Measurements from ENCODE around the gene AGPAT3.
A peak's percentile ranks its signal among the peaks of the same experiment; 100 is the strongest.

Gene AGPAT3

DNA sequence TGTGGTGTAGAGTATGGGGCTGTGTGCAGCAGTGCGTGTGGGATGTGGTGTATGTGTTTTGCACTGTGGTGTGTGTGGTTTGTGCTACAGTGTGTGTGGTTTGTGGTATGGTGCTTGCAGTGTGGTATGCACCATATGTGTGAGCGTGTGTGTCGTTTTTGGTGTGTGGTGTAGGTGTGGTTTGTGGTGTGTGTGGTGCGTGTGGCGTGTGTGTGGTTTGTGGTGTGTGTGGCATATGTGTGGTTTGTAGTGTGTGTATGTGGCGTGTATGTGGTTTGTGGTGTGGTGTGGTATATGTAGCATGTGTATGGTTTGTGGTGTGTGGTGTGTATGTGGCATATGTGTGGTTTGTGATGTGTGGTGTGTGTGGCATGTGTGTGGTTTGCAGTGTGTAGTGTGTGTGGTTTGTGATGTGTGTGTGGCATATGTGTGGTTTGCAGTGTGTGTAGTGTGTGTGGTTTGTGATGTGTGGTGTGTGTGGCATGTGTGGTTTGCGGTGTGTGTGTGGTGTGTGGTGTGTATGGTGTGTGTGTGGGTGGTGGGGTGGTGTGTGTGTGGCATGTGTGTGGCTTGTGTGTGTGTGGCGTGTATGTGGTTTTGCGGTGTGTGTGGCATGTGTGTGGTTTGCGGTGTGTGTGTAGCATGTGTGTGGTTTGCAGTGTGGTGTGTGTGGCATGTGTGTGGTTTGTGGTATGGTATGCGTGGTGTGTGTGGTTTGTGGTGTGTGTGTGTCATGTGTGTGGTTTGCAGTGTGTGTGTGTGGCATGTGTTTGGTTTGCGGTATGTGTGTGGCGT, 93.5 kb downstream of the AGPAT3 start:
- peak; percentile 10 to 31 for DNase-seq

DNA sequence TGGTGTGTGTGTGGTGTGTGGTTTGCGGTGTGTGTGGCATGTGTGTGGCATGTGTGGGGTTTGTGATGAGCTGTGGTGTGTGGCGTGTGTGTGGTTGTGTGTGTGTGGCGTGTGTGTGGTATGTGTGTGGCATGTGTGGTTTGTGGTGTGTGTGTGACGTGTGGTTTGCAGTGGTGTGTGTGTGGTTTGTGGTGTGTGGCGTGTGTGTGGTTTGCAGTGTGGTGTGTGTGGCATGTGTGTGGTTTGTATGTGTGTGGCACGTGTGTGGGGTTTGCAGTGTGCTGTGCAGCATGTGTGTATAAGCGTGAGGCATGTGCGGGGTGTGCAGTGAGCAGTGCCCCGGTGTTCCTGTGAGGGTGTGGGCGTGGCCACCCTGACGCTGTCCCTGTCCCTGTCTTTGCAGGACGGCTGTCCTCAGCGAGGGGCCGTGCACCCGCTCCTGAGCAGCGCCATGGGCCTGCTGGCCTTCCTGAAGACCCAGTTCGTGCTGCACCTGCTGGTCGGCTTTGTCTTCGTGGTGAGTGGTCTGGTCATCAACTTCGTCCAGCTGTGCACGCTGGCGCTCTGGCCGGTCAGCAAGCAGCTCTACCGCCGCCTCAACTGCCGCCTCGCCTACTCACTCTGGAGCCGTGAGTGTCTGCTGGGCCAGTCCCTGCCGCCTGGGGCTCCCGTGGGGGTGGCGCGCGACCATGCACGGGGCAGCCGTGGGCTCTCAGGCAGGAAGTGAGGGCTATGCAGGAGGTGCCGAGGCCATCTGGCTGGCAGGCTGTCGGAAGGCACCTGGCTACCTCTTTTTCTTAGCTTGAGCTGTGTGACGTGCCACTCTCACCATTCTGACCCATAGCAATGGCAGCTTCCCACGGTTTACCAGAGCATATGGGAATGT, 94.5 kb downstream of the AGPAT3 start:
- no peak for DNase-seq

DNA sequence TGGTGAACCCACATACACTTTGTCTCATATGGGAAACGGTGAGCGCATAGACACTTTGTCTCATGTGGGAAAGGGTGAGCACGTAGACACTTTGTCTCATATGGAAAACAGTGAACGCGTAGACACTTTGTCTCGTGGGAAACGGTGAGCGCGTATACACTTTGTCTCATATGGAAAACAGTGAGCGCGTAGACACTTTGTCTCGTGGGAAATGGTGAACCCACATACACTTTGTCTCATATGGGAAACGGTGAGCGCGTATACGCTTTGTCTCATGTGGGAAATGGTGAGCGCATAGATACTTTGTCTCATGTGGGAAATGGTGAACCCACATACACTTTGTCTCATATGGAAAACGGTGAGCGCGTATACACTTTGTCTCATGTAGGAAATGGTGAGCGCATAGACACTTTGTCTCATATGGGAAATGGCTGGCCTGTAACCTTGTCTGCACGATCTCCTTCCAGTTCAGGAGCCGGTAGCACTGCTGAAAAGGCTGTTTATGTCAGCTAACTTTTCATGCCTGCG, 96.4 kb downstream of the AGPAT3 start:
- DNase-seq, result no peak

DNA sequence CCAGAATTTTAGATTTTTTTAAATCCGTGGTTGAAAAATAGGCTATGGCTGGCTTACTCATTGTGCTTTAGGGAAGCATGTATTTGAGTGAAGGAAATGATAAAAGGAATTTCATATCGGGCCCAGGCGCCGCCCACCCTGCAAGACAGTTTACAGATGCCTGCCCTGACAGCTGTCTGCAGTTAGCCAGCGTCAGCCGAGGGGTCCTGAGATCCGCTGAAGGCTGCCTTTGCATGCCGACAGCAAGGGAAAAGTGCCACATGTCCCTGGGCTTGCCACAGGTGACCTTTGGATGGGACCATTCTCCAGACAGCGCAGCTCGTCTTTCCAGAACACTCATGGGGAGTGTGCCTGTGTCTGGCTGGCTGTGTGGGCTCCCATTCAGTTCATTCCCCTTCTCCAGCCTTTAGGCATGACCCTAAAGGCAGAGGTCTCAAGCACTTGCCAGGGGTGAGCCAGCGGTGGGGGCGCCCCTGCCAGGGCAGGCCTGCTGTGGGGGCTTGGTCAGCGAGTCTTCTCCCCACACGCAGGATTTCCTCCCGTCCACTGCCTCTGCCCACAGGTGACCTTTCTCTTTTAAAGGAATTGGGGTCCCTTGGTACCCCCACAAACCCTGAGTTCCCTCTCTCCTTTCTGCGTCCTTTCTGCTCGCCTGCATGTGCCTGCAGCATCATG, 101.0 kb downstream of the AGPAT3 start:
- no peak for DNase-seq

DNA sequence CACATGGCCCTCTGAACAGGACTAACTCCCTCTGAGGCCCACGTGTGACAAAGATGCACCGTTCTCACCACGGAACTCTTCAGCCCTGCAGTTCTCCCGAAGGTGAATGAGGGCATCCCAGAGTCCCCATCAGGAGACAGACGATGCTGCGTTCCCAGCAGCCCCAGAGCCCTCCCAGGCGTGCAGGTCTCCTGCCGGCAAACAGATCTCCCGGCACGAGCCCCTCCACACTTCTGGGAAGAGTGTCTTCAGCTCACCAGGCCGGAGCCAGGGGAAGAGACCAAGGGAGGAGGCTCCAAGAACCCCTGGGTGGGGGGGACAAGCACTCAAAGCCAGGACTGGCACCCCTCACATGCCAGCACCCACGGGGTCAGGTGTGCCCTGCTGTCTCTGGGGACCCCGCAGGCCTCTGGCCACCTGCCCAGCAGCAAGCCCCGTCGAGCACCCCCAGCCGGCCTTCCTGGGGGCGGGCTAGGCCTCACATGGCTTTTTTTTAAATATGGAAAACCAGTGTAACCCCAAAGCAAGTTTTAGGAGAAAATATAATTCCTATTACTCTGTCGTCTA, 102.0 kb downstream of the AGPAT3 start:
- no peak for DNase-seq

DNA sequence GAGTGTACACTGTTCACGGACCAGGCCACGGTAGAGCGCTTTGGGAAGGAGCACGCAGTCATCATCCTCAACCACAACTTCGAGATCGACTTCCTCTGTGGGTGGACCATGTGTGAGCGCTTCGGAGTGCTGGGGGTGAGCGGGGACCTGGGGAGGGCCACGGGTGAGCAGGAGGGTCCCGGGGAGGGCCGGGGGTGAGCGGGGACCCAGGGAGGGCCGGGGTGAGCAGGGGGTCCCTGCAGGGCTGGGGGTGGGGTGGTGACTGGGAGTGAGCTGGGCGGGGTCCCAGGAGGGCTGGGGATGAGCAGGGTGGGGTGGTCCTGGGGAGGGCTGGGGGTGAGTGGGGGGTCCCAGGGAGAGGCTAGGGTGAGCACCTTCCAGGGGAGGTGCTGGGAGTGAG, 103.0 kb downstream of the AGPAT3 start:
- no peak for DNase-seq

DNA sequence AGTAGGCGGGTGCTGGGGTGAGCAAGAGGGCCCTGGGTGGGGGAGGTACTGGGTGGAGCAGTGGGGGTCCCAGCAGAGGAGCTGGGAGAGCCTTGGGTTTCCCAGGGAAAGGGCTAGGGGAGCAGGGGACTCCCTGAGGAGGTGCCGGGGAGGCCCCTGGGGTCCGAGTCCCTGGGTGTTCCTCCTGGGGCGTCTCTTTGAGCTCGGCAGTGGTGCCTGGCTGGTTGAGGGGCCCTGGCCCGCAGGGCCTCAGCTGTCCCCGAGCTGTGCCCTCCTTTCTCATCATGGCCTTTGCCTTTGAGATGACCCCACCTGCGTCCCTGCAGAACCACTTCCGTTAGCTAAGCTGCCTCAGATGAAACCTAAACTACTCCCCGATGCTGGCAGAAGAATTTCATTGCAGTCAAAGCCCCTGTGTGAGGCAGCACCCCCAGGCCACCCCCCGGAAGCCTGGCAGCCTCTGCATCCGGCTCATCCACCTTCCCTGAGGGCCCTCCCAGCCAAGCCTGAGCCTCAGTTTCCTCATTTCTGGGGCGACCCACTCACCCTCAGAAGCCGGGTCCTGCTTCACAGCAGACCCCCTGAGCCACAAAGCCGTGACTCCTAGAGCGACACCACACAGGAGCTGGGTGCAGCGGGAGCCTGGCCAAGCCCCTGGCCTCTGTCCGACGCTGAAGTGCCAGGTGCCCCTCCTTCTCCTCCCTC, 103.5 kb downstream of the AGPAT3 start:
- no peak for DNase-seq

DNA sequence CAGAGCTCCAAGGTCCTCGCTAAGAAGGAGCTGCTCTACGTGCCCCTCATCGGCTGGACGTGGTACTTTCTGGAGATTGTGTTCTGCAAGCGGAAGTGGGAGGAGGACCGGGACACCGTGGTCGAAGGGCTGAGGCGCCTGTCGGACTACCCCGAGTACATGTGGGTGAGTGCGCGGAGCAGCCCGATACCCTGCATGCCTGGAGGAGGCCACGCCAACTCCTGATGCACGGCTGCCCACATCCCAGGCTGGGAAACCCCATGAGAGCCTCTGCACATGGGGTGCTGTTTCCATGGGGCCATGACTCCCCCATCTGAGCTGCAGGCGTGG, 104.1 kb downstream of the AGPAT3 start:
- no peak for DNase-seq

DNA sequence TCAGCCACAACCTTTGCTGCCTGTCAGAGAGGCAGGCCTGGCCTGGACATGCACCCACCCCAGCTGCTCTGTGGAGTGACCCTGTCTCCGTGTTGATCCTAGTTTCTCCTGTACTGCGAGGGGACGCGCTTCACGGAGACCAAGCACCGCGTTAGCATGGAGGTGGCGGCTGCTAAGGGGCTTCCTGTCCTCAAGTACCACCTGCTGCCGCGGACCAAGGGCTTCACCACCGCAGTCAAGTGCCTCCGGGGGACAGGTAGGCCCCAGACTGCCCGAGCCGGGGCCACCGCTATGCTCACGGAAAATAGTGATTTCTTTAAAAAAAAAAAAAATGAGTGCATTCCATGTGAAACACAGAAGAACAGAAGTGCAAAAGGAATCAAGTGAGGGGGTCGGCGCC, 105.5 kb downstream of the AGPAT3 start:
- no peak for DNase-seq

DNA sequence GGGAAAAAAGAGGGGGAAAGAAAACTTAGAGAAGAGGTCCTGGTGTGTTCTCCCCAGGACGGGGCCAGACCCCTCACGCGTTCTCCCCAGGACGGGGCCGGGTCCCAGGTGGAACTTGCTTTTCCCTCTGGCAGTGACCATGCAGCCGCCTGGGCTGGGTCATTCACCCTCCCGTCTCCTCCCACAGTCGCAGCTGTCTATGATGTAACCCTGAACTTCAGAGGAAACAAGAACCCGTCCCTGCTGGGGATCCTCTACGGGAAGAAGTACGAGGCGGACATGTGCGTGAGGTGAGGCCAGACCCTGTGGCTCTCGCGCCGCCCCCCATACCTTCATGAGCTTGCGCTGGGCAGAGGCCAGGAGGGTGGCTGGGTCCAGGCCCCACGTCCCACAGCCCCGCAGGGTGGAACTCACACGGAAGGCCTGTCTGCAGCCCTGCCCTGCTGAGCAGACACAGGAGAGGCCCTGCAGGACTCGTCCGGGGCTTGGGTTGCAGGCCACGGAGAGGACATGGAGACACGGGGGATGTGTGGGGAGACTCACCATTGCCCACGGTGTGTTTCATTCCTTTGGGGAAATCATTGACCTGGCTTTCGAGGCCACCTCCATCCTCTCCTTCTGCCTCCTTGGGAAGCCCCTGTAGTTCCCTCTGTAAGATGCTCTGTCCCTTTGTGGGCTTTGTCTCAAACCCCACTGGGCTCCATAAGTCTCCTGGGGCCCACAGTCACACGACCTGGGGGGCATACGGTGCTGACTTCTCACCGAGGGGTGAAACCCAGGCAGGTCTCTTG, 106.4 kb downstream of the AGPAT3 start:
- DNase-seq, result no peak

DNA sequence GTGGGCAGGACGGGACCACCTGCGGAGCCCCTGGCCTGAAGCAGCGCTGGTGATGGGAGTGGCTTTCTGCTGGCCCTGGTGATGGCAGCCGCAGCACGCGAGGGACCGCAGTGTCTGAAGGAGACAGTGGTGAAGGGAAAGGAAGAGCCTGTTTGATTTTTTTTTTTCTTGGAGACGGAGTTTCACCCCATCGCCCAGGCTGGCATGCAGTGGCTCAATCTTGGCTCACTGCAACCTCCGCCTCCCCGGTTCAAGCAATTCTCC, 106.9 kb downstream of the AGPAT3 start:
- no peak for DNase-seq

DNA sequence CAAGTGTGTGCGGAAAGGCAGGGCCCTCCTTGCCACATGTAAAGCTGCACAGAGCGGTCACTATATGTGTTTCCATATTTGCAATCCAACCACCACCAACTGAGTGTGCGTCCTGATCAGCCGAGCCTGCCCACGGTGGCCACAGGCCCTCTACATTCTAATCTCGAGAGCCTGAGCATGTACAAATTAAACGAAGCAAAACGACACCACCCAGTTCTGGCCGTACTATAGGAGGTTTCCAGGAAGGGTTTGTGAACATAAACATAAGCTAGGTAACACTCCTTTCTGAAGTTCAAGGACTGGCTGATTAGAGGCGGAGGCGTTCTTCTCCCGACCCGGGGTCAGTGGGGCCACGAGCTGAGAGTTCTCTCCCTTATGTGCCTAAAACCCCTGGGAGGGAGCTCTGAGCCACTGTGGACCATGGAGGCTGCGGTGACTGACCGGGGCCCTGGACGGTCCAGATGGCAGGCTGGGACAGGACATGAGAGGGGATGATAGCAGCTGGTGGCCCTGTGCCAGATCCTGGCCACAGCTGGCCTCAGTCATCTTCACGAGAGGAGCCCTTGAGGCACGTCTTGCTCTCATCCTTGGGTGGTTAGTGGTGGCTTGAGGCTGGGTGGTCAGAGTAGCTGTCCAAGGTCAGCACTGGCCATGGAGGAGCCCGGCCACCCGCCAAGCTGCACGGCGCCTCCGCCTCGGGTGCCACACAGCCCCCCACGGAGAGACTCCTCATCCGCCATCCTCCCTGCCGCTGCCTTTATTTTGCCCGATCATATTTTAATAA, 108.0 kb downstream of the AGPAT3 start:
- no peak for DNase-seq

DNA sequence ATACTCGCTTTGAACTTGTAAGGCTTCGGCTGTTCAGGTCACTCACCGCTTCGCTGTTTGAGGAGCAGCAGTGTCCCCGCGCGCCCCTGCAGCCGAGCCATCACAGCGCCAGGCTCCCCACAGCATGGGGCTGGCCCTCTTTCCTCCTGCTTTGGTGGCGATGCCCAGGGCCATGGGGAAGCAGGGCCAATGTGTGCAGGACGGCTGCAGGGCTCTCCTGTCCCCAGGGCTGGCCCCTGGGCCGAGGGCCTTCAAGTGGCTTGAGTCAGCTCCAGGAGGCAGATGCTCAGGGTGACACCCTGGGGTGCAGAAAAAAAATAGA, 108.6 kb downstream of the AGPAT3 start:
- DNase-seq, result no peak

DNA sequence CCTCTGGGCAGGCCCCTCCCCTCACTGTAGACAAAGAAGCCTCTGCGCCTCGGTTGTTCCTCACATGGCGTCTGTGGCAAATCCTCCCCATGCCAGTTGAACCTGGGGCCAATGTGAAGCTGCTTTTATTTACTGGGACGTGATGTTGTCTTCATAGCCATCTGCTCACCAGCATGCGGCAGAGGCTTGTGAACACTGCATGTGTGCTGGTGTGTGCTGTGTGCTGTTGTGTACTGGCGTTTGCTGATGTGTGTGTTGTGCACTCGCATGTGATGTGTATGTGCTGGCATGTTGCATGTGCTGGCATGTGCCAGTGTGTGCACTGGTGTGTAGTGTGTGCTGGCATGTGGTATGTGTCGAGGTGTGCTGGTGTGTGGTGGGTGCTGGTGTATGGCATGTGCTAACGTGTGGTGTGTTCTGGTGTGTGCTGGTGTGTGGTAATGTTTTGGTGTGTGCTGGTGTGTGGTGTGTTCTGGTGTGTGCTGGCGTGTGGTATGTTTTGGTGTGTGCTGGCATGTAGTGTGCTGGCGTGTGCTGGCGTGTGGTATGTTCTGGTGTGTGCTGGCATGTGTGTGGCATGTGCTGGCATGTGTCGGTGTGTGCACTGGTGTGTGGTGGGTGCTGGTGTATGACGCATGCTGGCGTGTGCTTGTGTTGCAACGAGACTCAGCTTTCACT, 109.9 kb downstream of the AGPAT3 start:
- DNase-seq, result no peak

DNA sequence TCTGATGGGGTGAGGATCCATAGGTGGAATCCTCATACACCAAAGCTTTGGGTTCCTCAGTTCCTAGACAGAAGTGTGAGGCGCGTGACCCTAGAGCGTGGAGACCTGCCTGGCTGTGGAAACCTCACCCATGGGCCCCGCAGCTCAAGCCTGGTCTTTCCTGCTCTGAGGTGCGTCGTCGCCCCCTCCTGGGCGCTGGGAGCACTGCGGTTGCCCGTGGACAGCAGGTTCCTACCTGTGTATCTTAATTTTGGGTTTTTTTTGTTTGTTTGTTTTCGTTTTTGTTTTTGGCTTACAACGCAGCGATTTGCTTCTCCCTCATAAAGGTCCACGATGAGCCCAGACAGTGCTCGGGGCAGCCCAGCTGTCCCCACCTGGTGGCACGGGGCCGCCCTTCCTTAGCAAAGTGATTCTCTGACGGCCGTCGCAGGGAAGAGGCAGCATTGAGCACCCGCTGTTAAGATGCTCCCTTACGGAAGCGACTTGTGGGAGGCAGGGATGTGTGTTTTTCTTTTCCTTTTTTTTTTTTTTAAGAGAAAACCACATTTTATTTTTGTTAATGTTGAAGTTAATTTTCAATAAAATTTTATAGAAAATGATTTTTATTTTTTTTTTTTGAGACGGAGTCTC, 110.6 kb downstream of the AGPAT3 start:
- DNase-seq, result peak; percentile 80 to 81

DNA sequence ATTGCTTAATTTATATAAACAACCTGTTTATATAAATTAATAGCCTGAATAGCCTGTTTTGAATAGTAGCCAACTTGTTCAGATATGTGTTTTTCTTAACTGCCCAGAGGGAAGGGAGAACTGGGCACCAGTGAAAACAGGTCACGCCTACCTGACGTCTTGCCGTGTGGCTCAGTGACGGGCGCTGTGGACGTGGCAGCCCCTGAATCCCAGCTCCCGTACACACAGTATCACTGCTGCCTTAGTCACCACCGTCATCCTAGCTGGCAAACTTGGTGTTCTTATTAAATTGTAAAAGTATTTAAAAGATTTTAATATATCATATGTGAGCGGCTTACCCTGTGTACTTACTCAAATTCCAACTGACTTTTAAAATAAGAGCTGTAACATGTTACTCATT, 111.6 kb downstream of the AGPAT3 start:
- no peak for DNase-seq

DNA sequence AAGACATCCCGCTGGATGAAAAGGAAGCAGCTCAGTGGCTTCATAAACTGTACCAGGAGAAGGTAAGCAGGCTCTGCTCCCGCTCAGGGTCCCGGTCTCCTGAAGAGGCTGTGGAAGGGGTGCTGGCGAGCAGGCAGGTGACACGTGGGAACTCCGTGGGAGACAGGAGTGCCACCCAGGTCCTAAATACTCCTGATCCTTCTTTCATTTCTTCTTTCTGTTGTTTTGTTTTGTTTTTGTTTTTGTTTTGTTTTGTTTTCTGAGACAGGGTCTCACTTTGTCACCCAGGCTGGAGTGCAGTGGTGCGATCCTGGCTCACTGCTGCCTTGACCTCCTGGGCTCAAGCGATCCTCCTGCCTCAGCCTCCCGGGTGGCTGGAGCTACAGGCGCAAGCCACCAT, 113.0 kb downstream of the AGPAT3 start:
- no peak for DNase-seq

DNA sequence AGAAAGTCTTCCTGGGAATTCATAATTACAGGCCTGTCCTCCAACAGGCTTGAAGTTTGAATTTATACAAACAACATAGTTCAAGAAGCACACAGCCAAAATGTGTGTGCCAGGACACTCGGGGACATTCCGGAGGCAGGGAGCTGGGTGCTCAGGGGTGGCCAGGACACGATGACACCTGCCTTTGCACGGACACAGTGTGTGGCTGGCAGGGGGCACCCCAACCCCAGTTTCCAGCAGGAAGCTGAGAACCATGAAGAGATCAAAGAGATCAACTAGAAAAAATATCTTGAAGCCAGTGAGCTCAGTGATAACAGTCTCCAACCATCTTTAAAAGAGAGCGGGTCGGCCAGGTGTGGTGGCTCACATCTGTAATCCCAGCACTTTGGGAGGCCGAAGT, 114.6 kb downstream of the AGPAT3 start:
- no peak for DNase-seq

DNA sequence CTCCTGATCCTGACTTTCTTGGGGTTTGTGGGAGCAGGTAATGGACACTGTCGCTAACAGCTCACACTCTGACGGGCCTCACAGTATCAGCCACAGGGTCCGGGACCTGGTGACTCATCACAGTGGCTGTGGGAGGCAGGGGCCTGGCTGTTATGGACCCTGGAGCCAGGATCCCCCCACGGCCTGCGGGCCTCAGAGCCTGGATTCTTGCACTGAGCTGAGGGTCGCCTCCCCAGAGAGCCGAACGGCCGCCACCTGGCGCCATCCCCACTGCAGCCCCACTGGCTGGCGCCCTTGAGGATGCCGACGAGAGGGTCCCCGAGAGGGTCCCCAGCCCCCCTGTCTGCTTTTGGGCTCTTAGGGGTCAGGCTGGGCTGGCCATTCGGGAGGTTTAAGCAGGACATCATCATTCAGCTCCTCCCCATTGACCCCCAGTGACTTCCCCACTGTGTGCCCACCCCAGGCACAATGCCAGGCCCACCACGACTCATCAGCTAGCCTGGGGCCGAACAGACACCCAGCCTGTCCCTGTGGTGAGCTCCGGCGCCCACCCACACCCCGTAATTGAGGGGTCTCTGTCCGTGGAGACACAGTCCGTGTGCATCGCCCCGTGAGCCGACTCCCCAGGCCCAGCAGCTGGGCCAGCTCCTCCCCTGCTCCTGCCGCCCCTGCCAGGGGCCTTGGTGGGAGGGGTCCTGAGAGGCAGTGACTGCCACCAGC, 116.3 kb downstream of the AGPAT3 start:
- no peak for DNase-seq

DNA sequence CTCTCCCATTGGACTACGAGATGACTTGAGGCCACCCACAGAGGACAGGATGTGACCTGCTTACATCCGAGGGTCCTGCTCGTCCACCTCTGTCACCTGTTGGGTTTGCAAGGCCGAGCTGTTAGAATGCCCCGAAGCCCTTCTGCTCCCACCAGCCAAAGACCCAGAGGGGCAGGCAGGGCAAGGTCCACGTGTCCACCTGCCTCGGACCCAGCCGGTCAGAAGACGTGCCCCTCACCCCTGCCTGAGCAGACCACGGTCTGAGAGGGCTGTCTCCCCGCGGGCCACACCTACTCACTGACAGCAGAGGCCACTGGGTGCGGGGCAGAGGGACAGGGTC, 116.8 kb downstream of the AGPAT3 start:
- DNase-seq, result no peak
